HG03139 (cell line): ENCODE measurements around the gene PTPRJ.
"Not testable (repeated sequence)": the region's sequence is repeated elsewhere in the genome, so short reads cannot be mapped to it uniquely, and the experiment has no call there.

Experiments
- ATAC-seq: cut with Tn5 transposase; IDR thresholded peaks from one replicate; pipeline ENCODE4 v1.9.1; 2021; ENCODE audit not compliant: unreplicated experiment

PTPRJ gene

GRCh38 chr11:48108231-48109045, 128.1 kb downstream of the PTPRJ start:
- ATAC-seq, result no peak

- ATAC-seq, result no peak
These were observed 128.8 kb downstream of the PTPRJ start for GRCh38 chr11:48109046-48109666.

- ATAC-seq, result no peak
These were observed 130.1 kb downstream of the PTPRJ start for GRCh38 chr11:48110509-48110766.

- ATAC-seq, result no peak
These were observed 131.5 kb downstream of the PTPRJ start for GRCh38 chr11:48111891-48112290.

GRCh38 chr11:48114740-48115139, 134.4 kb downstream of the PTPRJ start:
- no peak for ATAC-seq

- ATAC-seq, result peak; percentile 54
These were observed 136.3 kb downstream of the PTPRJ start for GRCh38 chr11:48116437-48117228.

- ATAC-seq, result no peak
These were observed 141.9 kb downstream of the PTPRJ start for GRCh38 chr11:48122246-48122645.

- ATAC-seq, result no peak
These were observed 142.3 kb downstream of the PTPRJ start for GRCh38 chr11:48122656-48123055.

- ATAC-seq, result no peak
These were observed 143.0 kb downstream of the PTPRJ start for GRCh38 chr11:48123254-48123875.

- no peak for ATAC-seq
These were observed 143.8 kb downstream of the PTPRJ start for GRCh38 chr11:48123934-48124755.

- ATAC-seq, result no peak
These were observed 144.5 kb downstream of the PTPRJ start for GRCh38 chr11:48124880-48125279.

- no peak for ATAC-seq
These were observed 145.5 kb downstream of the PTPRJ start for GRCh38 chr11:48125866-48126265.

GRCh38 chr11:48127521-48128183, 147.3 kb downstream of the PTPRJ start:
- ATAC-seq, result no peak

GRCh38 chr11:48129697-48130395, 149.5 kb downstream of the PTPRJ start:
- no peak for ATAC-seq

- no peak for ATAC-seq
These were observed 154.0 kb downstream of the PTPRJ start for GRCh38 chr11:48134221-48134922.

GRCh38 chr11:48138222-48138621, 157.9 kb downstream of the PTPRJ start:
- ATAC-seq, result no peak

GRCh38 chr11:48139896-48140295, 159.5 kb downstream of the PTPRJ start:
- not testable (repeated sequence) for ATAC-seq

GRCh38 chr11:48141475-48142122, 161.2 kb downstream of the PTPRJ start:
- ATAC-seq, result no peak
